Neural progenitor cell (in vitro differentiated cells): ENCODE results near the gene ARHGEF2. TPM values are rescaled to one million over a fixed set of nuclear protein-coding genes. Genes with fewer than 3 reads are reported as not detected.

Experiments
- DNase-seq: peaks from one replicate; pipeline ENCODE4 v3.0.0-alpha.2; 2016; ENCODE audit warnings: low spot score
- H2AFZ ChIP-seq: fragments of 200-600 bp; sonication (generic); replicated peaks from 2 replicates; pipeline ENCODE4 v1.6.1; 2016; ENCODE audit warnings: antibody characterized with exemption
- H3F3A ChIP-seq: fragments of 200-600 bp; sonication (generic); 2 replicates; pipeline ENCODE4 v1.6.1; 2016; ENCODE audit warnings: antibody characterized with exemption, low read depth
- H3K27ac ChIP-seq: fragments of 200-600 bp; sonication (generic); 2 replicates; pipeline ENCODE4 v1.5.1; 2016; ENCODE audit warnings: mild to moderate bottlenecking
- H3K27me3 ChIP-seq: fragments of 200-600 bp; sonication (generic); 2 replicates; pipeline ENCODE4 v1.6.1; 2016; ENCODE audit warnings: mild to moderate bottlenecking, moderate library complexity
- H3K36me3 ChIP-seq: fragments of 200-600 bp; sonication (generic); 2 replicates; pipeline ENCODE4 v1.5.1; 2016
- H3K4me1 ChIP-seq: fragments of 200-600 bp; sonication (generic); 2 replicates; pipeline ENCODE4 v1.6.1; 2016; ENCODE audit warnings: mixed run types
- H3K4me2 ChIP-seq: fragments of 200-600 bp; sonication (generic); 2 replicates; pipeline ENCODE4 v1.6.1; 2016
- H3K4me3 ChIP-seq: fragments of 200-600 bp; sonication (generic); 2 replicates; pipeline ENCODE4 v1.5.1; 2016
- H3K79me2 ChIP-seq: fragments of 200-600 bp; sonication (generic); 2 replicates; pipeline ENCODE4 v1.6.1; 2016; ENCODE audit warnings: low read depth
- H3K9ac ChIP-seq: fragments of 200-600 bp; sonication (generic); 2 replicates; pipeline ENCODE4 v1.6.1; 2016
- H3K9me3 ChIP-seq: fragments of 200-600 bp; sonication (generic); 2 replicates; pipeline ENCODE4 v1.5.1; 2016; ENCODE audit warnings: low read depth
- H4K20me1 ChIP-seq: fragments of 200-600 bp; sonication (generic); 2 replicates; pipeline ENCODE4 v1.6.1; 2016; ENCODE audit warnings: low read depth
- H3K27ac Mint-ChIP-seq: 3 replicates; pipeline ENCODE4 v1.8.0; 2021; ENCODE audit warnings: mixed read lengths
- H3K27me3 Mint-ChIP-seq: 2 replicates; pipeline ENCODE4 v1.8.0; 2022; ENCODE audit warnings: low read depth, mild to moderate bottlenecking, inconsistent platforms, moderate library complexity, mixed read lengths; ENCODE audit not compliant: insufficient read depth
- H3K36me3 Mint-ChIP-seq: 3 replicates; pipeline ENCODE4 v1.8.0; 2021; ENCODE audit warnings: mixed read lengths
- H3K4me1 Mint-ChIP-seq: 3 replicates; pipeline ENCODE4 v1.8.0; 2021; ENCODE audit warnings: mixed read lengths
- H3K4me3 Mint-ChIP-seq: 3 replicates; pipeline ENCODE4 v1.8.0; 2021; ENCODE audit warnings: mild to moderate bottlenecking, moderate library complexity, mixed read lengths
- H3K9me3 Mint-ChIP-seq: 3 replicates; pipeline ENCODE4 v1.8.0; 2020; ENCODE audit warnings: mixed read lengths
- CTCF ChIP-seq: fragments of 200-600 bp; sonication (generic); IDR thresholded peaks from 2 replicates; pipeline ENCODE4 v1.5.1; 2017; ENCODE audit warnings: antibody characterized with exemption, mild to moderate bottlenecking
- EZH2 ChIP-seq: fragments of 200-600 bp; sonication (generic); IDR thresholded peaks from 2 replicates; pipeline ENCODE4 v1.6.1; 2017; ENCODE audit warnings: antibody characterized with exemption, mild to moderate bottlenecking, moderate library complexity
- EZH2phosphoT487 ChIP-seq: fragments of 200-600 bp; sonication (generic); IDR thresholded peaks from 2 replicates; pipeline ENCODE4 v1.6.1; 2017; ENCODE audit warnings: antibody characterized with exemption
- total RNA-seq: library from RNA; depleted of rRNA; stranded (reverse); fragments of >200 nt; gene quantifications from 2 replicates; pipeline ENCODE4 v1.2.3, GENCODE V29; 2015; ENCODE audit warnings: low replicate concordance

Gene ARHGEF2
- total RNA-seq, 1 donor from 2014 or later: 79.7 TPM

GRCh38 chr1:156004843-156005584 is 26.7 kb upstream of the ARHGEF2 start:
- Histone ChIP-seq H3K36me3 (no peaks in the 10 kb centered on the region), H3K79me2 (no peaks in the 10 kb centered on the region), H3K4me2 (no peak overlapping the region), H3K9me3 (no peaks in the 10 kb centered on the region), H2AFZ (no peak overlapping the region), H3F3A (peaks cover 32% of the 10 kb centered on the region), H3K27ac (no peak overlapping the region), H3K4me3 (no peak overlapping the region), H3K4me1 (peaks cover 27% of the 10 kb centered on the region), H3K27me3 (no peaks in the 10 kb centered on the region), H4K20me1 (peaks cover 17% of the 10 kb centered on the region), H3K9ac (no peak overlapping the region)
- DNase-seq: no peak
- no peak overlapping the region for H3K4me3 Mint-ChIP-seq
- no peaks in the 10 kb centered on the region for H3K9me3 Mint-ChIP-seq
- H3K36me3 Mint-ChIP-seq: peaks cover 10% of the 10 kb centered on the region
- H3K4me1 Mint-ChIP-seq: peaks cover 24% of the 10 kb centered on the region
- peaks cover 4% of the 10 kb centered on the region for H3K27me3 Mint-ChIP-seq
- TF ChIP-seq CTCF: no peak
- H3K27ac Mint-ChIP-seq: peak overlapping the region; percentile 43

GRCh38 chr1:156003923-156004188 is 25.5 kb upstream of the ARHGEF2 start:
- Histone ChIP-seq H3K9ac (no peak overlapping the region), H3F3A (peaks cover 20% of the 10 kb centered on the region), H3K27ac (no peak overlapping the region), H4K20me1 (peaks cover 6% of the 10 kb centered on the region), H3K4me2 (no peak overlapping the region), H3K79me2 (no peaks in the 10 kb centered on the region), H3K4me3 (no peak overlapping the region), H3K9me3 (no peaks in the 10 kb centered on the region), H3K36me3 (no peaks in the 10 kb centered on the region), H3K4me1 (peaks cover 15% of the 10 kb centered on the region), H3K27me3 (no peaks in the 10 kb centered on the region), H2AFZ (no peak overlapping the region)
- Mint-ChIP-seq H3K27me3 (peaks cover 4% of the 10 kb centered on the region), H3K27ac (no peak overlapping the region), H3K4me1 (peaks cover 13% of the 10 kb centered on the region), H3K36me3 (peaks cover 6% of the 10 kb centered on the region), H3K9me3 (no peaks in the 10 kb centered on the region), H3K4me3 (no peak overlapping the region)
- DNase-seq: no peak
- TF ChIP-seq EZH2 (no peak), CTCF (no peak), EZH2phosphoT487 (no peak)

- no peak overlapping the region for H2AFZ ChIP-seq
- H3K27ac ChIP-seq: no peak overlapping the region
- H3K4me2 ChIP-seq: peak overlapping the region; percentile 38
- Mint-ChIP-seq H3K36me3 (no peaks in the 10 kb centered on the region), H3K9me3 (no peaks in the 10 kb centered on the region), H3K27me3 (peaks cover 4% of the 10 kb centered on the region), H3K27ac (no peak overlapping the region), H3K4me3 (no peak overlapping the region), H3K4me1 (peaks cover 7% of the 10 kb centered on the region)
- H3K36me3 ChIP-seq: no peaks in the 10 kb centered on the region
- no peaks in the 10 kb centered on the region for H3K27me3 ChIP-seq
- H3K9me3 ChIP-seq: no peaks in the 10 kb centered on the region
- H3K4me1 ChIP-seq: peaks cover 11% of the 10 kb centered on the region
- no peak for DNase-seq
- H3K4me3 ChIP-seq: no peak overlapping the region
- no peaks in the 10 kb centered on the region for H4K20me1 ChIP-seq
- no peak overlapping the region for H3K9ac ChIP-seq
- H3K79me2 ChIP-seq: no peaks in the 10 kb centered on the region
- TF ChIP-seq EZH2phosphoT487: no peak
- no peak for TF ChIP-seq EZH2
- peaks cover 14% of the 10 kb centered on the region for H3F3A ChIP-seq
These were observed 24.0 kb upstream of the ARHGEF2 start for GRCh38 chr1:156002188-156002911.

GRCh38 chr1:156001662-156002171 is 23.4 kb upstream of the ARHGEF2 start:
- no peaks in the 10 kb centered on the region for H3K36me3 ChIP-seq
- no peak overlapping the region for H3K27ac ChIP-seq
- Mint-ChIP-seq H3K4me1 (peaks cover 7% of the 10 kb centered on the region), H3K27me3 (peaks cover 4% of the 10 kb centered on the region), H3K9me3 (no peaks in the 10 kb centered on the region), H3K27ac (no peak overlapping the region), H3K36me3 (no peaks in the 10 kb centered on the region), H3K4me3 (no peak overlapping the region)
- peaks cover 8% of the 10 kb centered on the region for H3F3A ChIP-seq
- H4K20me1 ChIP-seq: no peaks in the 10 kb centered on the region
- no peaks in the 10 kb centered on the region for H3K27me3 ChIP-seq
- no peak overlapping the region for H3K4me2 ChIP-seq
- no peak overlapping the region for H3K4me3 ChIP-seq
- TF ChIP-seq EZH2 (no peak), EZH2phosphoT487 (no peak), CTCF (no peak)
- H3K79me2 ChIP-seq: no peaks in the 10 kb centered on the region
- no peak overlapping the region for H3K9ac ChIP-seq
- no peak overlapping the region for H2AFZ ChIP-seq
- DNase-seq: no peak
- H3K9me3 ChIP-seq: no peaks in the 10 kb centered on the region
- H3K4me1 ChIP-seq: peaks cover 9% of the 10 kb centered on the region
